ENCODE results near the gene FGD2. TPM values are rescaled to one million over a fixed set of nuclear protein-coding genes. Genes with fewer than 3 reads are reported as not detected.
"Not testable (repeated sequence)": the region's sequence is repeated elsewhere in the genome, so short reads cannot be mapped to it uniquely, and the experiment has no call there.

The FGD2 gene
- total RNA-seq, 1 donor from 2014 or later = not detected

DNA sequence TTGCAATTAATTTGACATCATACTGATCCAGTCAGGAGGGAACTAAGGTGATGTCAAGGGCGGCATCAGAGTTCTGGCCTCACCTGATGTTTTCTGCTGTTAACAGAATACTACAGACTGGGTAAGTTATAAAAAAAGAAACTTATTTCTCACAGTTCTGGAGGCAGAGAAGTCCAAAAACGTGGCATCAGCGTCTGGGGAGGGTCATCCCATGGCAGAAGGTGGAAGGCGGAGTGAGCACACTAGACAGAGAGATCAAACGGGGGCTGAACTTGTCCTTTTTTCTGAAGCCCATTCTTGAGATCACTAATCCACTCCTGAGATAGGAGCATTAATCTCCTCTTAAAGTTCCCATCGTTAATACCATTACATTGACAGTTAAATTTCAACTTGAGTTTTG lies 16.2 kb upstream of the FGD2 start:
- Mint-ChIP-seq H3K9me3 (no peaks in the 10 kb centered on the region), H3K36me3 (no peaks in the 10 kb centered on the region), H3K27me3 (ENCODE audit: low read depth) (peaks cover 8% of the 10 kb centered on the region)

DNA sequence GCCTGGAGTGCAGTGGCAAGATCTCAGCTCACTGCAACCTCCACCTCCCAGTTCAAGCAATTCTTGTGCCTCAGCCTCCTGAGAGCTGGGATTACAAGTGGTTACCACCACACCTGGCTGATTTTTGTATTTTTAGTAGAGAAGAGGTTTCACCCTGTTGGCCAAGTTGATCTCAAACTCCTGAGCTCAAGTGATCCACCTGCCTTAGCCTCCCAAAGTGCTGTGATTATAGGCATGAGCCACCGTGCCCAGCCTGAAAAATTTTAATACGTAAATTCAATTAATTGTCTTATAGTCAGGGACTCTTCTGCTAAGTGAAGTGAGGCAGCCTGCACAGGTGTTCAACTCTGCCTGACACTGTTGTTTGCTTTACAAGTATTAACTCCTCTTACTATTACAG lies 15.1 kb upstream of the FGD2 start:
- H3K9me3 Mint-ChIP-seq; DNase-seq (ENCODE audit: low spot score in 2 of 2, unreplicated experiment in 2 of 2); H3K27ac Mint-ChIP-seq; H3K4me3 Mint-ChIP-seq; H3K36me3 Mint-ChIP-seq: not testable (repeated sequence)
- Mint-ChIP-seq H3K4me1 (peaks cover 12% of the 10 kb centered on the region), H3K27me3 (ENCODE audit: low read depth) (peaks cover 13% of the 10 kb centered on the region)

More for the DNA sequence above, 16.2 kb upstream of the FGD2 start:
- no peak for TF ChIP-seq CTCF (IDR thresholded peaks at IDR 0.05; ENCODE audit: unreplicated experiment)
- DNase-seq (ENCODE audit: low spot score in 2 of 2, unreplicated experiment in 2 of 2) = no peak
- peaks cover 12% of the 10 kb centered on the region for H3K4me1 Mint-ChIP-seq
- H3K4me3 Mint-ChIP-seq = no peak overlapping the region
- H3K27ac Mint-ChIP-seq = no peak overlapping the region

DNA sequence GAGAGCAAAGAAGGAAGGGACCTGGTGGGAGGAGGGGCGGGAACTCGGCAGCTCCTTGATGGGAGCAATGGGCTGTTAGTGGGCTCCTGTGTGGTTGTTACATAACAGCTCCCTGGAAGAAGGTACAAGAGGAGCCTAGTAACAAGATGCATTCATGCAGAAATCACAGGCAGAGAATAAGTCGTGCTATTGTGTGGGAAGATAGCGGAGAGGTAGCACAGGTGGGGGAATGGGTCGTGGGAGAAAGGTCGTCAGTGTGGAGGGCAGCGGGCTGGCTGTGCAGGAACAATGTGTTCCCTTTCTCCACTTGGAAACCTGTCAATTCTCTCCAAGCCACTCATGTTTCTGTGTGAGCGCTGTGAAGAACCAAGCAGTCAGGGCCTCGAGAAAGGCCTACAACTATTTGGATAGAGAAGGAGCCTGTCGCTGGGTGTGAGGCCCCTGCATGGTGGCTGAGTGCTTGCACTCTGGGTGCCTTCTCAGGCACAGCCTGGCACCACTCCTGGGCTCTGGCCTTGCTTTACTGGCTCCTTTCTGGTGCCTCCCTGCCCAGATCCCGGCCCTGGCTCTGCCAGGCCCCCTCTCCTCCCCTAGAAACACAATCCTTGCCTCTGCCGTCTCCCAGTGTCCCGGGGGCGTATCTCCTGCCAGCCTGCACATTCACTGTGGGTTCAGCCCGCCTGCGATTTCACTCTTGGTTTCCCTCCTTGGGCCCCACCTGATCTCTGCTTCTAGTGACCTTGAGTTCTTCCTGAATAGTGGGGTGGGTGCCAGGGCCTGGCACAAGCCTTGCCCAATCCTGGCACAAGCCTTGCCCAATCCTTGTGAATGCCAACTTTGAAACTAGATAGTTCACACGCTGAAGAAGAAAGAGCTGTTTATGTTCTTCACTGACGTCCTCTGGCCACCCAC lies 7.4 kb upstream of the FGD2 start:
- no peak for TF ChIP-seq CTCF (IDR thresholded peaks at IDR 0.05; ENCODE audit: unreplicated experiment)
- DNase-seq (ENCODE audit: low spot score in 2 of 2, unreplicated experiment in 2 of 2) = no peak
- Mint-ChIP-seq H3K27ac (peak overlapping the region; percentile 17), H3K36me3 (no peaks in the 10 kb centered on the region), H3K27me3 (ENCODE audit: low read depth) (peaks cover 16% of the 10 kb centered on the region), H3K4me3 (no peak overlapping the region), H3K9me3 (no peaks in the 10 kb centered on the region), H3K4me1 (peaks cover 2% of the 10 kb centered on the region)

DNA sequence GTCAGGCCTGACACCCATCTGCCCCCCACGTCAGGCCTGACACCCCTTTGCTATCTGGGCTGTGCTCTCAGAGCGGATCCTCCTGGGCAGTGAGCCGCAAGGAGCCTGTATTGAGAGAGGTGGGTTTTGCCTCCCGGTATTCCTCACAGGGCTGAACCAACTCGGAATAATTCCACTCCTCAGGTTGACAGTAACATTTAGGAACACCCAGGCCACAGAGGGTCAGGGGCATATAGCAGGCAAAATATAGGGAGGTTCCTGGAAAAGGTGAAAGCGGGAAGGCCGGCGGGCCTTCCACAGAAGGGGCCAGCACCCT lies 6.8 kb upstream of the FGD2 start:
- H3K27ac Mint-ChIP-seq = peak overlapping the region; percentile 17
- no peak overlapping the region for H3K4me3 Mint-ChIP-seq
- H3K4me1 Mint-ChIP-seq = peaks cover 2% of the 10 kb centered on the region
- peaks cover 13% of the 10 kb centered on the region for H3K27me3 Mint-ChIP-seq (ENCODE audit: low read depth)
- H3K36me3 Mint-ChIP-seq = no peaks in the 10 kb centered on the region
- H3K9me3 Mint-ChIP-seq = no peaks in the 10 kb centered on the region
- DNase-seq (ENCODE audit: low spot score in 2 of 2, unreplicated experiment in 2 of 2) = no peak
- TF ChIP-seq CTCF (IDR thresholded peaks at IDR 0.05; ENCODE audit: unreplicated experiment) = no peak

DNA sequence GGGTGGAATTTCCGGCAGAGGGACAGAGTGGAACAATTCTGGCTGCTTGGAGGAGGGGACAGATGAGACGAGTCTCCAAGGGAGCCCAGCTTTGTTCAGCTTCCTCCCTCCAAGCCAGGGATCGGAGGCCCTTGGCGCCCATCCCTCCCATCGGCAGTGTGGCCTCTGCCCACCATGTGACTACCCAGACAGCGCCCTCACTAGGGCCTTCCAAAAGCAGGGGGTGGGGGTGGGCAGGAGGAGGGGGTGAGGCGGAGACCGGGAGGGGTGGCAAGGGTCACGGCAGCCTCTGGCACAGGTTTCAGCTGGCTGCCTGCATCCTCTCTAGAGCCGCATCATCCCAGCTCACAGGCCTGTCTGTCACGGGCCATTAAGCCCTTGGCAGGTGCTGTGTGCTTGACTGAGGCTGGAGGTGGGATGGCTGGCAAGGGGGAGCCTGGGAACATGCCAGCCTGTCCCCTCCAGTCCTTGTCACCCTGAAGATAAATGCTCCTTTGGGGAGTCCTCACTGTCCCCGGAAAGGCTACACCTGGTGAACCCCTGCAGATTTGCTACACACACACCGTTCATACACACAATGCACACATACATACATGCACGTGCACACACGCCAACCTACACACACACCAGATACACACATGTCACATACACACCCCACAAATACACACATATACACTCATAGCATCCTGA lies 6.2 kb upstream of the FGD2 start:
- Mint-ChIP-seq H3K27me3 (ENCODE audit: low read depth) (peaks cover 13% of the 10 kb centered on the region), H3K9me3 (no peaks in the 10 kb centered on the region), H3K4me3 (no peak overlapping the region), H3K36me3 (no peaks in the 10 kb centered on the region), H3K4me1 (peaks cover 2% of the 10 kb centered on the region), H3K27ac (peak overlapping the region; percentile 17)
- DNase-seq (ENCODE audit: low spot score in 2 of 2, unreplicated experiment in 2 of 2) = no peak
- no peak for TF ChIP-seq CTCF (IDR thresholded peaks at IDR 0.05; ENCODE audit: unreplicated experiment)

- Mint-ChIP-seq H3K27ac (no peak overlapping the region), H3K4me1 (peaks cover 2% of the 10 kb centered on the region), H3K4me3 (no peak overlapping the region), H3K36me3 (no peaks in the 10 kb centered on the region), H3K27me3 (ENCODE audit: low read depth) (peaks cover 13% of the 10 kb centered on the region), H3K9me3 (no peaks in the 10 kb centered on the region)
- no peak for DNase-seq (ENCODE audit: low spot score in 2 of 2, unreplicated experiment in 2 of 2)
- TF ChIP-seq CTCF (IDR thresholded peaks at IDR 0.05; ENCODE audit: unreplicated experiment) = no peak
Measured at GRCh38 chr6:36999751-37000125, 5.7 kb upstream of the FGD2 start.
